NCI-H526 (cell line): ENCODE measurements around the gene AK5.

Experiments
- DNase-seq, 2 experiments: peaks; one replicate each; lab custom pipeline; 2025; lab: John Stamatoyannopoulos, UW

The AK5 gene

GRCh38 chr1:77541162-77541545 lies 259.3 kb downstream of the AK5 start:
- no peak for DNase-seq

GRCh38 chr1:77542813-77543420 lies 261.1 kb downstream of the AK5 start:
- no peak for DNase-seq

DNA sequence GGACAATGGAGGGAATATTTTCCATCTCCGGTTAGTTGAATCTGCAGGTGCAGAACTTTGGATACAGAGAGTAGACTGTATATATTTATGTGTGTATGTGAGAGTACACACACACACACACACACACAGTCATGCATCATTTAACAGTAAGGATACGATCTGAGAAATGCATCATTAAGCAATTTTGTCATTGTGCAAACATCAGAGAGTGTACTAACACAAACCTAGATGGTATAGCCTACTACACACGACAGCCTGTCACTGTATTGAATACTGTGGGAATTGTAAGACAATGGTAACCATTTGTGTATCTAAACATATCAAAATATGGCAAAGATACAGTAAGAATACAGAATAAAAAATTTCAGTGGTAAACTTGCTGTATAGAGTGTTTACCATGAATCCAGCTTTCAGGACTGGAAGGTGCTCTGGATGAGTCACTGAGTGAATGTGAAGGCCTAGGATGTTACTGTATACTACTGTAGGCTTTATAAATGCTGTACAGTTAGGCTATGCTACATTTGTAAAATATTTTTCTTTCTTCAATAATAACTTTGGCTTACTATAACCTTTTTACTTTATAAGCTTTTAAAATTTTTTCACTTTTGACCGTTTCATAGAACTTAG lies 262.1 kb downstream of the AK5 start:
- peak in 1 of 2 experiments; percentile 10 for DNase-seq

GRCh38 chr1:77544845-77545244 lies 263.0 kb downstream of the AK5 start:
- DNase-seq, result no peak

DNA sequence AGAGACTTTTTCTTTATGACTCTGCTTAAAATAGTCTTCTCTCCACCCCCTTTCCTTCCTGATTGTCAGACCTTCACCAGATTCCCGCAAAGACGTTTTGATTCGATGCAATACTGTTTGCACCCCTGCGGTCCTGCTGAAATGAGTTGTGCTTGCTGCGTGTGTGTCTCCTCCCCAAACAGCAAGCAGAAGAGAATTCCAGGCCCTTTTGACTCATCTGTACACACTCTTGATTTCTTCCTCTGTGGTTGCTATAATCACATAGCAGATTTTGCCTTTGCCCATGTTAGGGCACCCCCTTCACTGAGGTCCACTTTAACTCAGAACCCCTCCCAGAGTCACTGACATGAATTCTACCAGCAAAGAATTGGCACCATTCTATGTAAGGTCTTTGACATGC lies 264.2 kb downstream of the AK5 start:
- DNase-seq, result no peak

DNA sequence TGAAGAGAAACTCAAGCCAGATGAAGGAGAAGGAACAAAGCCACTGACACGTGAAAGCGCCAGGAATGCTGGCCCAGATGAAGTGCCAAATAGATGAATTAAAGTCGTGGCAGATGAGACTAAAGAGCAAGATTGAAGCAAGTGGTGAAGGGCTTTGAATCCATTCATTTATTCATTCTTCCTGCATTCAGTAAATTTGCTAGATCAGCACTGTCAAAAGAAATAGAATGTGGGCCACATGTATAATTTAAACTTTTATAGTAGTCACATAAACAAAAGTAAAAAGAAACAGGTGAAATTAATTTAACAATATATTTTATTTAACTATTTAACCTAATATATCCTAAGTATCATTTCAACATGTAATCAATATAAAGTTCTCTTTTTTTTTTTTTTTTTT lies 265.1 kb downstream of the AK5 start:
- DNase-seq, result no peak

GRCh38 chr1:77548285-77548684 lies 266.5 kb downstream of the AK5 start:
- no peak for DNase-seq

DNA sequence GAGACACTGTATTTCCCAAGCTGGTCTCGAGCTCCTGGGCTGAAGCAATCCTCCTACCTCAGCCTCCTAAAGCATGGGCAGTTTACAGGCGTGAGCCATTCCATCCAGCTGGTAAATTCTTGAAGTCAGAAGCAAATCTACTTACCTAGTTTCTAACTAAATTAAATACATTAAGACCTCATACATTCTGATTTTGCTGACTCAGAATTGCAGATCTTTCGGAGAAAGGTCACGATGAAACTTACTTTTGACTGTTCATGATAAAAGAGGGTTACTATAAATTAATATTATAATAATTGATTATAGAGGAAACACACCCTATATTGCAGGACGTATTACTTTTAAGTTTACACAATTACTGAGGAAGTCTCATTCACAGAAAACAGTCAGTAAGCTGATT lies 268.3 kb downstream of the AK5 start:
- no peak for DNase-seq

DNA sequence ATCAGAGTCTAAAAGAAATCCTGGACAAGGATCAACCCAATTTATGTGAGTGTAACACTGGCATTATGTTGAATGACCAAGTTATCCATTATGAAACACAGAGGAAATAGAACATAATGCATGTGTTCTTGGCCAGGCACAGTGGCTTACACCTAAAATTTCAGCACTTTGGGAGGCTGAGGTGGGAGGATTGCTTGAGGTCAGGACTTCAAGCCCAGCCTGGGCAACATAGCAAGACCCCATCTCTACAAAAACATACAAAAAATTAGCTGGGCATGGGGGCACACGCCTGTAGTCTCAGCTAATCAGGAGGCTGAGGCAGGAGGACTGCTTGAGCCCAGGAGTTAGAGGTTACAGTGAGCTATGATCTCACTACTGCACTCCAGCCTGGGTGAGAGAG lies 270.8 kb downstream of the AK5 start:
- no peak for DNase-seq

GRCh38 chr1:77553568-77554291 lies 271.9 kb downstream of the AK5 start:
- DNase-seq, result no peak

DNA sequence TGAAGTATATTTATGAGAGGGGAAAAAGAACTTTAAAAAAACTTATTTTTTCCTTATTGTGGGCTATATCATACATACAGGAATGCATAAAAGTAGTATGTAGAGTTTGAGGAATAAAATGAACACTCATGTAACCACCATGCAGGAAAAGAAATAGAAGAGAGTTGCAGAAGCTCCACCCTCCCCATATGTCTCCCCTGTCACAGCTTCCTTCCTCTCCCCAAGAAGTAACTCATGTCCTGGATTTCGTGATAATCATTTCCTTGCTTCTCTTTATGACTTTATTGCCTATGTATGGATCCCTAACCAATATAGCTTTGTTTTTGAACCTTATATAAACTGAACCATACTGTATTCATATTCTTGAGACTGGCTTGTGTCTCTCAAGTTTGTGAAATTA lies 274.2 kb downstream of the AK5 start:
- no peak for DNase-seq

DNA sequence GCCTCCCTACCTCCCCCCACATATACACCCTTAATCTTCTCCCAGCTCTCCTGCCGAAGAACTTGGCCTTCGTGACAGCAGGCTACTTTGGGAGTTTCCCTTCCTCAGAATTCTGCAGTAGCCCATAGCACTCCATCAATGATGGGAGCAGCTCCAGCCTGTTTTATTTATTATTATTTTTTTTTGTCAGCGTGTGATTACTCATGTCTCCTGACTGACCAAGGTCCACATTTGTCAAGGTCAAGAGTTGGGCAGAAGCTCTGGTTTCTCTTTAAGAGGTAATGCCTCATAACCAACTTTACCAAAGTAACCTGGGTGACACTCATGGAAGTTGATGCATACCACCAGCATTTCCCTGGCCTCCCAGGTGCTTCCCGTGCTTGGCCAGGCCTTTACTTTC lies 275.2 kb downstream of the AK5 start:
- DNase-seq, result no peak

- DNase-seq, result no peak
These were observed 276.9 kb downstream of the AK5 start for GRCh38 chr1:77558591-77559164.

GRCh38 chr1:77560741-77561140 lies 278.9 kb downstream of the AK5 start:
- no peak for DNase-seq

DNA sequence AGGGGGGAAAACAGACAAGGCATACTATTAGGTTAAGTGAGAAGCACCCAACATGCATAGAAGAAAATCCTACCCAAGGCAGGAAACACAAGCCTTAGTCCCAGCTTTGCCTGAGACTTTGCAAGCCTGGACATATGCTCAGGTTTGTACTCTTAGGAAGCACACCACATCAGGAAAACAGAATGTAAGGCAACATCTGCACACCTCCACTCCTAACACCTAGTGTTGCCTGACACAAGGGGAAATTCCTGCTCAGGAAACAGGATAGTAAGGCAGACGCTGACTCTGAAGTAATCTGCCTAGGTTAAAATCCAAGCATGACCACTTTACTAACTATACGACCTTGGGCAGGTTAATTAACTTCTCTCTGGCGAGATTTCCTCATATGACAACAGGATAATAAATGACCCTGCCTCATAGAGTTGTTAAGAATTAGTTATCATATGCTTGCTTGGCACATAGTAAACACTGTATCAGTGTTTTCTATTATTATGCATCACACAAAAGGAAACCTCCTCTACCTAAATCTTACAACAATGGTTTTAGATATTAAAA lies 280.9 kb downstream of the AK5 start:
- DNase-seq, result no peak

DNA sequence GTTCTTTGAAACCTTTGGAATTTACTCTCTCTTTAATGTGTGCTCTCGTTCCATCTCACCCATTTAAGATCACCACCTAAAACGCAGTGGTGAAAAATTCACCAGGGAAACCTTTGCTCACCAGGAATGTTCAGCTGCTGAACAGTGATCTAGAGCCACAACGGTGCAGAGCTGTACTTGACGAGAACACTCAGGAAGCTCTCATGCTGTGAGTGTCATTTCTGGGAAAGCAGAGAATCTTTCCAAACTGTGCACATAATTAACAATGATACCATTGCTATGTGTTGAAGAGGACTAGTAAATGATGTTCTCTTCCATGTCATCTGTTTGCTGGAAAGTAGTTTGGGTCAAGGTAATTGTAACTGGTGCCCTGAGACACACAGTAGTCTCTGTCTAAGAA lies 283.5 kb downstream of the AK5 start:
- DNase-seq, result no peak

DNA sequence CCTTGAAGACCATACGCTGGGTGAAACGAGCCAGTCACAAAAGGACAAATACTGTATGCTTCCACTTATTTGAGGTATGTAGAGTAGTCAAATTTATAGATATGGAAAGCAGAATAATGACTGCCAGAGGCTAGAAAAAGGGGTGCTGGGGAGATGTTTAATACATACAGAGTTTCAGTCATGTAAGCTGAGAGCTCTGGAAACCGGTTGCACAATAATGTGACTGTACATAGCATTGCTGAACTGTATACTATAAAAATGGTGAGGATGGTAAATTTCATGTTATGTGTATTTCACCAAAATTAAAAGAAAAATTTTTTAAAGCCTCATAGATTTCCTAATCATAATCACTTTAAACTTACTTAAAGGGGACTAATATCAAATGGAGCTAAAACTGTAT lies 289.8 kb downstream of the AK5 start:
- DNase-seq, result no peak

GRCh38 chr1:77579547-77579946 lies 297.7 kb downstream of the AK5 start:
- no peak for DNase-seq

DNA sequence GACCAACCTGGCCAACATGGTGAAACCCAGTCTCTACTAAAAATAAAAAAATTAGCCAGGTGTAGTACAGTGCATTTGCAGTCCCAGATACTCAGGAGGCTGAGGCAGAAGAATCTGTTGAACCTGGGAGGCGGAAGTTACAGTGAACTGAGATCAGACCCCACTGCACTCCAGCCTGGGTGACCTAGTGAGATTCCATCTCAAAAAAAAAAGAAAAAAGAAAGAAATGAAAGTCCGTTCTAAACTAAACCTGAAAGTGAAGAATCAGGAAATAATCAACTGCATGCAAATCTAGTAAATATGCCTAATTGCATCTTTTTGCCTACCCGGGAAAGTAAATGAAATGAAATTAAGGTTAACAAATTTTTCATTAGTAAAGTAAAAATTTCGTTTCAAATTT lies 301.1 kb downstream of the AK5 start:
- DNase-seq, result no peak

GRCh38 chr1:77583483-77583882 lies 301.7 kb downstream of the AK5 start:
- no peak for DNase-seq

DNA sequence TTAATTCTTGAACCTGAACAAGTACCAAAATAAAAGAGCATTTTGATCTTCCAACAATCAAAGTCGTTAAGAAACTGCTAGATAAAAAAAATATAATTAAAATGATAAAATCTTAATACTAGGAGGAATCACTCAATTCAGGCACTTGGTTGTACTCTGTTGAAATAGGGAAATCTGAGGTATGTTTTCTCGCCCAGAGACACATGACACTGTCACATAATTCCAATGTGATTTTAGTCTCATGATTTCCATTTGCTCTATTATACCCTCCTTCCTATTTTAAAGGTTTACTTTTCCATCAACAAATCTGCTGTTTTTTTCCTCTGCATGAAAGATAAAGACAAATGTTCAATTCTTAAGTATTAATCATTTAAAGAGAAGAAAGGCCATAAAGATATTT lies 303.1 kb downstream of the AK5 start:
- peak in 1 of 2 experiments; percentile 15 for DNase-seq

DNA sequence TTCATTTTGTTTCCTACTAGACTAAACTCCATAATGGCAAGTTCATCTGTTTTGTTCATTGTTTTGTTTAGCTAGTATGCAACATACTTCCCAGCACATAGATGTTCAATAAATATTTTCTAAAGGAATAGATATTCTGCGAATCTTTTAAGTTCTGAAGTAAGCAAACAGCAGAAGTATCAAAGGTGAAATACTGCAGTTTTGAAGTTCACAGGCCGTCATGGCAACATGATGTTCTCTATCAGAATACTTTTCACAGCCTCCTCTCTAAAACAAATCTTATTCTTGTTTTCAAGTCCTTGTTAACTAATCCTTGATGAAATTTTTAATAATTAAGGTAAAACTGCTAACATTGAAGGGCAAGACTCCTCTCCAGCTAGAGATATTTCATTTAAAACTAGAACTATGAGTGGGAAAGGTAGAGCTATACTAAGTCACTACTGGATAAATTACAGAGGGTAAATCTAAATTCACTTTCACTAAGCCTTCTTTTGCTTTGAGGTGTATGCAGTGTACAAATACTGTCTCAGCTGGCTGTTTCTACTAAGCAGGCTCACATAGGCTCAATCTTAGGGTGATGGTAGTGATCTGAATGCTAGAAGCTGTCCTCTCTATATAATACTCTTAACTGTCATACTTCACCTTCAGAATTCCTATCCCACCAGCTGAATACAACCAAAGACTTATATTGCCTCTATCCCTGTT lies 303.9 kb downstream of the AK5 start:
- DNase-seq, result no peak
